GM21515 (cell line): ENCODE data around the gene FBXL16.

Experiments used
- ATAC-seq: cut with Tn5 transposase; IDR thresholded peaks from one replicate; pipeline ENCODE4 v1.9.1; 2021; ENCODE audit not compliant: unreplicated experiment

The FBXL16 gene

GRCh38 chr16:678209-678857 lies 27.3 kb downstream of the FBXL16 start:
- ATAC-seq: no peak

GRCh38 chr16:677316-678190 lies 28.0 kb downstream of the FBXL16 start:
- ATAC-seq: no peak

GRCh38 chr16:676913-677312 lies 28.7 kb downstream of the FBXL16 start:
- no peak for ATAC-seq

GRCh38 chr16:676565-676902 lies 29.1 kb downstream of the FBXL16 start:
- ATAC-seq: no peak

GRCh38 chr16:675884-676564 lies 29.6 kb downstream of the FBXL16 start:
- ATAC-seq: no peak

GRCh38 chr16:674968-675883 lies 30.4 kb downstream of the FBXL16 start, which contains the start of gene RHBDL1:
Gene RHBDL1 (plus strand): TSS chr16:675671. CDS start chr16:675791, 120 bp downstream.
- ATAC-seq: no peak

GRCh38 chr16:674214-674881 lies 31.3 kb downstream of the FBXL16 start:
- no peak for ATAC-seq

GRCh38 chr16:673399-673991 lies 32.1 kb downstream of the FBXL16 start:
- ATAC-seq: no peak

GRCh38 chr16:672851-673250 lies 32.8 kb downstream of the FBXL16 start:
- no peak for ATAC-seq

GRCh38 chr16:672371-672770 lies 33.2 kb downstream of the FBXL16 start:
- ATAC-seq: no peak

- ATAC-seq: no peak
Observed at GRCh38 chr16:671353-672131, 34.1 kb downstream of the FBXL16 start.

GRCh38 chr16:670485-671352 lies 34.9 kb downstream of the FBXL16 start:
- ATAC-seq: no peak

GRCh38 chr16:669666-670065 lies 35.9 kb downstream of the FBXL16 start:
- ATAC-seq: no peak

- no peak for ATAC-seq
Observed at GRCh38 chr16:668519-669171, 37.0 kb downstream of the FBXL16 start.

- ATAC-seq: no peak
Observed at GRCh38 chr16:667780-668518, 37.7 kb downstream of the FBXL16 start, which contains the start of gene RHOT2. Gene RHOT2 (plus strand): TSS chr16:668132. CDS start chr16:668200, 68 bp downstream.

- no peak for ATAC-seq
Observed at GRCh38 chr16:667113-667779, 38.4 kb downstream of the FBXL16 start.
